Skin epidermis (tissue), 12 donors: Measurements from ENCODE around the gene VSIG2.
A peak's percentile ranks its signal among the peaks of the same experiment; 100 is the strongest.

Experiments used
- H3K27ac ChIP-seq, 21 experiments: fragments of 200-600 bp; sonication (generic) in 11 of 21; one replicate each; pipeline ENCODE4 v1.5.0; 2020; ENCODE audit warnings: mild to moderate bottlenecking in 3 of 21, inconsistent platforms in 2 of 21, moderate library complexity in 2 of 21
- H3K4me3 ChIP-seq, 7 experiments: fragments of 200-600 bp; sonication (generic) in 2 of 7; one replicate each; pipeline ENCODE4 v1.5.0; 2020; ENCODE audit warnings: inconsistent platforms in 2 of 7, mild to moderate bottlenecking in 2 of 7, moderate library complexity in 1 of 7

VSIG2 gene

DNA sequence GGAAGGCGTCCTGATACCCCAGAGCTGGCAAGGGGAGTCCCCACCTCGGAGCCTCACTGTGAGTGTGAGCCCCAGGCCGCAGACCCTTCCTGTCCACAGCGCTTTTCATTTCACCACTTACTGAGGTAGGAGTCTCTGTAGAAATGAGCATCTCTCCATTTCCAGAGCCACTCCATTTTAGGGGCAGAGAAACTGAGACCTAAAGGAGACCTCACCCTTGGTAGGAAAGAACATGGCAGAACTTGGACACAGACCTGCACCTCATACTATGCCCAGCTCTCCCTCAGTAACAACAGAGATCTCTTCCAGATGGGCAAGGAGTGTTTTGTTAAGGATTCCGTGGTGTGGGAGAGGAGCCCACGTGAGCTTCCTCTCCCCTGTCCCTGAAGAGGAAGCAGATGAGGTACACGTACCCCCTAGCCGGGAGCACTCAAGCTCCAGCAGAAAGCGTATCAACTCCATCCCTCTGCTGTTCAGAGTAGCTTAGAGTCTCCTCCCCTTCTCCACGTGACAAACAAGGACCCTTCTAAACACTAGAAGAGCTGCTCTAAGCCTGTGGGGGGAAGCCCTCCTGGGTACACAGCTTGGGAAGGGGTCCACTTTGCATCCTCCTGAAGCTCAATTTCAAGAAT lies 532 bp upstream of the VSIG2 start:
- Histone ChIP-seq H3K27ac (no peak overlapping the region), H3K4me3 (no peak overlapping the region)

DNA sequence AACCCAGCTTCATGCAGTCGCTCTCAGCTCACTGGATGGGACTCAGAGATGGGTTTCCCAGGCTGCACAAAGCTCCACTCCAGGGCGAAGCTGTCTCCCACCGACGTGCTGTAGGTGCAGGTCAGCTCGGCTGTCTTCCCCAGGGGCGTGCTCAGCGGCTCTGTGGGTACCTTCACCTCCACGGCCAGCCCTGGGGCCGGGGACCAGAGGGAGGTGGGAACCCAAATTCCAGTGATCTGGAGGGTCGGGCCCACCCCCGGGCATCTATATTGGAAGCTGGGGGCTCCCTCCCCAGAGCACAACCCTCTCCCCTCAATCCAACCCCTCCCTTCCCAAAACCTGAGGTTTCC lies 689 bp downstream of the VSIG2 start:
- Histone ChIP-seq H3K4me3 (no peak overlapping the region), H3K27ac (peak overlapping the region in 1 of 21 experiments; percentile 14)

DNA sequence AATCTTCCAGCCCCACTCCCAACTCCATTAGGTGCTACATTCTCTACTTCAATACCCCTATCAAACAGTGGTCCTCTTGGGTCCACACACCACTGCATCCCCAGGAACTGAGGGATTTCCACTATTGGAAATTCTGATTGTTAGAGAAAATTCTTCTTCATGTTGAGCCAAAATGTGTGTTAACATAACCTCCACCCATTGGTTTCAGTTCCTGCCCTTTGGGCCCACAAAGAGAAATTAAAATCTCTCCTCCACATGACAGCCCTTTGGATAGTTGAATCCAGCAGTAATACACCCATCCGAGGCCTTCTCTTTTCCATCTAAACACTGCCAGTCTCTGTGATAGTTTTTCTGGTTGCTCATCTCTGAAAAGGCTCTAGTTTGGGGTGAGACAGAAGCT lies 2.1 kb downstream of the VSIG2 start:
- Histone ChIP-seq H3K27ac (no peak overlapping the region), H3K4me3 (no peak overlapping the region)

DNA sequence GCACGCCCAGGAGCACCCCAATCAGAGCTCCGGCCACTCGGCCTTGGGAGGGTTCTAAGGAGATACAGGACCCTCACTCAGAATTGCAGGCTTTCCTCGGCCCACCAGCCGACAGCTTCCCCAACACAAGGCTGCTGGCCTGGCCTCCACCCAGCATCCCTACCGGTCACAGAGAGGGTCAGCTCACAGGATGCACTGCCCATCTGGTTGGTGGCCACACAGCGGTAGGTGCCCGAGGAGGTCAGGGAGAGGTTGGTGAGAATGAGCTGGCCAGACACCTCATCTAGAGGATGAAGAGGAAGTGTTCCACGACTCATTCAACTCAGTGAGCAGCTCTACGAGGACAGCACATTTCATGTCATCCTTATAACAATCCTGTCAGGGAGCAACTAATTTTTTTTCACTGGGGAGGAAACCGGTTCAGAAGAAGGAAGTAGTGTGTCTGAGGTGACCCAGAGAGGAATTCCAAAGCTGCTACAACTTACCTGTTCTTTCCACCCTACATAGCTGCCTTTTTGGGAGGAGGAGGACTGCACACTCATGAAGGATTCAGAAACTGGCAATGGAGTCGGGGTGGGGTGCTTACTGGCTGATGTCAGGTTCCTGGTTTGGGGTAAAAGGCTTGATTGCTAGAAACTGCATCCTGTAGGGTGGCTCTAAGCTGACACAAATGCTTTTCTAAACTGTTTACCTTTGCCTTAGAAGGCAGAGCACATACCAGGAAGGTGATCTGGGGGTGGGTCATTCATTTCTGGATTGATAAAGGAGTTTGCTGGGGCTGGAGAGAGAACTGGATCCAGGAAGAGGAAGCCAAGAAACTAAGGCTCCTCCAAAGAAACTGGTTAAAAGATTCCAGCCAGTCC lies 3.3 kb downstream of the VSIG2 start:
- H3K4me3 ChIP-seq, result no peak overlapping the region
- peak overlapping the region in 2 of 21 experiments; percentile 21 to 42 for H3K27ac ChIP-seq

DNA sequence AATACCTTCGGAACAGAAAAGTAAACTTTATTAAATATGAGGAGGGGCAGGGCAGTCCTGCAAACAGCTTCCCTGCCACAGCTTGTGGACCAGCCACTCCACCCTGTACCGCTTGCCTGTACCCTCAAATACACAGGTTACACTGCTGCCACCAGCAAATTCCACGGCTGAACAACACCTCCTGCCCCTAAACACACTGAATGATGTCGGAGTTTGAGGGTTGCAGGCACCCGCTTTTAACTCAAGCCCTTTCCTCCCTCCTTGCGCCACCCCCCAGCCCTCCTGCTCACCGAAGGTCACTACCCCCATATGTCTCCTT lies 4.0 kb downstream of the VSIG2 start:
- H3K4me3 ChIP-seq, result no peak overlapping the region
- peak overlapping the region in 1 of 21 experiments; percentile 42 for H3K27ac ChIP-seq

DNA sequence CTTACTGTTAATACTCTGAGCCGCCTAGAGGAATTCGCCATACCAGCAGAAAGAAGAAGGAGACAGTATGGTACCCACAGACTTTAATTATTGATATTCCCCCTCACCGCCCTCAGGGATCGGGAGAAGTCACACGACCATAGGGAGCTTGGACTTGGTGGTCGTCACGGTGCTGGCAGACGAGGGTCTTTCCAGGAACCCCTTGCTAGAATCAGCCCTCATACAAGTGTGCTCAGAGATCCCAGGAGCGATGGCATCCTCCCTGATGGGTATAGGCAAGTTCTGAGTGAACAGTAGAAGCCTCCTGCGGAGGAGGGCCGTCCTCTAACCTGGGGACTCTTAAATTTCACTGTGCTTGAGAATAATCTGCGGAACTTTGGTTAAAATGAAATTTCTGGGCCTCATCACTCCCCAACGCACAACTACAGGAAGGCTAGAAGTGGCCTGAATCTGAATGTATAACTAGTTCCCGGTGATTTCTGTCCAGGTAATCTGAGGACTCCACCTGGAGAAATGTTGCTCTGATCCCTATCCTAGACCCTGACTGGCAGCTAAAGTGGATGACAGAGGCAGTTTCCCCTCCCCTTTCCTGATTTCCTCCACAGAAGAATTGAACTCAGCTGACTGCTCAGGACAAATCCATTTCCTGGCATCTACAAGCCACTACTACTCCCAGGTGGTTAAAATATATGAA lies 4.5 kb downstream of the VSIG2 start:
- peak overlapping the region in 1 of 21 experiments; percentile 30 for H3K27ac ChIP-seq
- H3K4me3 ChIP-seq, result no peak overlapping the region

DNA sequence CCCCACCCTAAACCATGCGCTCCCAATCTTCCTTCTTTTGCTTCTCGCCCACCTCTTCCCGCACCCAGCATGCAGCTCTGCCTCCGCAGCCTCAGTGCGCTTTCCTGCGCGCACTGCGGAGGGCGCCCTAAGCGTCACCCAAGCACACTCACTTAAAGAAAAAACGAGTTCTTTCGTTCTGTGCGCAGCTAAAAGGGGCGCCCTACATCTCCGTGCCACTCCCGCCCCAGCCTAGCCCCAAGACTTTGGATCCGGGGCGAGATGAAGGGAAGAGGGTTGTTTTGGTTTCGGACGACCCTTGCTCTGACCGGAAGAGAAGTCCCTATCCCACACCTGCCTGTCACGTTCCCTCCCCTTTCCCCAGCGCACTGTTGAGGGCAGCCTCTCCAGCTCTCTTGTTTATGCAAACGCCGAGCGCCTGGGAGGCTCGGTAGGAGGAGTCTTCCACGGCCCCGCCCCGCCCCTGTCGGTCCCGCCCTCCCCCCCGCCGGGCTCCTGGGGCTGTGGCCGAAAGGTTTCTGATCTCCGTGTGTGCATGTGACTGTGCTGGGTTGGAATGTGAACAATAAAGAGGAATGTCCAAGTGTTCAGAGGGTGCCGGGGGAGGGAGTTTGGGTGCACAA lies 5.3 kb downstream of the VSIG2 start:
- peak overlapping the region in 16 of 21 experiments; percentile 2 to 81 (median 50) for H3K27ac ChIP-seq
- H3K4me3 ChIP-seq, result peak overlapping the region; percentile 35 to 47 (median 40)

DNA sequence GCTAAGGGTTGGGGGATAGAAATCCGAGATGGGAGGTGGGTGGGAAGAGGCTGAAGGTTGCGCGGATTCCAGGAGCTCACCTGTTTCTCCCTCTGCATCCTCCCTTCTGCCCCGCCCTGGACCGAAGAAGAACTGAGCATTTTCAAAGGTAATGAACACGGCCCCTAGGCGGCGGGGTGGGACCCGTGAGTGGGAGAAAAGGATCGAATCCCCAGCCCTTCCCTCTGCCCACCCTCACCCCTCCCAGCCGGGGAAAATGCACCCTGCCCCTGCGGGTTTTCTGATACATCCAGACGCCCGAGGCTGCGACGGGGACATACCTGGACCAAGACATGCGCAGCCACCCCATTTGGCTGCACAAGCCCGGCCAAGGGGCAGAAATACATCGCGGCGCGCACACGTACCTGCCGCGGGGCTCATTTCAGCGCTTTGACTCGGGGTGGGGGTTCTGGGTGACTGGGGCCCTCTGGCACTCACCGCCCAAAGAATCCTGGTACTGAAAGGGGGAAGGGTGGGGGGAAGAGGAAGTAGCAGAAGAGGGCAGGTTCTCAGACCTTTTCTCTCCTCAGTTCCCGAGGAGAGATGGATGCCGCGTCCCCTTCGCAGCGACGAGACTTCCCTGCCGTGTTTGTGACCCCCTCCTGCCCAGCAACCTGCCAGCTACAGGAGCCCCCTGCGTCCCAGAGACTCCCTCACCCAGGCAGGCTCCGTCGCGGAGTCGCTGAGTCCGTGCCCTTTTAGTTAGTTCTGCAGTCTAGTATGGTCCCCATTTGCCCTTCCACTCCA lies 6.0 kb downstream of the VSIG2 start:
- Histone ChIP-seq H3K27ac (peak overlapping the region in 16 of 21 experiments; percentile 2 to 81 (median 50)), H3K4me3 (peak overlapping the region; percentile 35 to 47 (median 40))

DNA sequence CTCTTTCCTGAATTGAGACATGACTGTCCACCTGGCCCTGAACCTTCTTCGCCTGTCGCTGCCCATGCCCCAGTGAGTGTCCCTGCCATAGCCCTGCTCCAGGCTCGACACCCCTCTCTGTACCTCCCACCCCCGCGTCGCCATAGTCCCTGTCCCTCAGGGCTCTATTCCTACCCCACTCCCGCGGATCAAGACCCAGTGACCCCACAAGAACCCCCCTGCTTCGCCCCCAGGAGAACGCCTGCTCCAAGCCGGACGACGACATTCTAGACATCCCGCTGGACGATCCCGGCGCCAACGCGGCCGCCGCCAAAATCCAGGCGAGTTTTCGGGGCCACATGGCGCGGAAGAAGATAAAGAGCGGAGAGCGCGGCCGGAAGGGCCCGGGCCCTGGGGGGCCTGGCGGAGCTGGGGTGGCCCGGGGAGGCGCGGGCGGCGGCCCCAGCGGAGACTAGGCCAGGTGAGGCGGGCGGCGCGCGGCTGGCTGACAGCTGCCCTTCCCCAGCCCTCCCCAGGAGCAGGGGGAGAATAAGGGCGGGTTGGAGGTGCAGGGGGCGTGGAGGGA lies 6.7 kb downstream of the VSIG2 start:
- no peak overlapping the region for H3K27ac ChIP-seq
- peak overlapping the region in 4 of 7 experiments; percentile 38 to 47 (median 42) for H3K4me3 ChIP-seq

DNA sequence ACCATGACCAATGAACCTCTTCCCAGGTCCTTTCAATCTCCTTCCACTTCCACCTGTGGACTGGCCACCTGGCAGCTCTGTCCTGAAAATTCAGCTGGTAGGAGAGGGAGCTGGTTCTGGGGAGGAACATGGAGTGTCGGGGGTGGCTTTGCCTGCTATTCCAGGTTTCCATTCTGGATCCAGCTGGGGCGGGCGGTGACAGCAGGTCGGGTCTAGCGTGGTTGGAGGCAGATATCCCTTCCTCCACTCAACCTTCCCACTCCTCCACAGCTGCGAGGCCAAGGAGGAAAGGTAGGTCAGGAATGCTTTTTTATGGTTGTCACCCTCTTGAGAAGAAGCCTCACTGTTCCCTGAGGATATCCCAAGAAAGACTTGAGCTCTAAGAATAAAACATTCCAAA lies 9.0 kb downstream of the VSIG2 start:
- H3K4me3 ChIP-seq, result no peak overlapping the region
- H3K27ac ChIP-seq, result no peak overlapping the region

DNA sequence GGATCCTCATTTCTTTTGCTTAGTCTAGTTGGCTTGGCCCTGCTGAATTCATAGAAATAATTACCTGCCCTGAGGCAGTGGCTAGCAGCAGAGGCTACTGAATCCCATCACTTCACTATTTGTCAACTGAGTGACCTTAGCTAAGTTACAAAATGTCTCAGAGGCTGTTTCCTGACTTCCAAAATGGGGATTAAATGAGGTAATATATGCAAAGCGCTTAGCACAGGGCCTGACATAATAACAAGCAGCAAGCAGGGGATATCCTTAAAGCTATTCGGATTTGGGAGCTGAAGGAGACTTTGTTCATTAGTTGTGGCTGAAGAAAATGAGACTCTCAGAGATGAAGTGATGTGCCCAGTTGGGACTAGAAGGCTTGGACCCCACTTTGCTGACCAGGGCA lies 9.5 kb downstream of the VSIG2 start:
- no peak overlapping the region for H3K4me3 ChIP-seq
- H3K27ac ChIP-seq, result no peak overlapping the region

DNA sequence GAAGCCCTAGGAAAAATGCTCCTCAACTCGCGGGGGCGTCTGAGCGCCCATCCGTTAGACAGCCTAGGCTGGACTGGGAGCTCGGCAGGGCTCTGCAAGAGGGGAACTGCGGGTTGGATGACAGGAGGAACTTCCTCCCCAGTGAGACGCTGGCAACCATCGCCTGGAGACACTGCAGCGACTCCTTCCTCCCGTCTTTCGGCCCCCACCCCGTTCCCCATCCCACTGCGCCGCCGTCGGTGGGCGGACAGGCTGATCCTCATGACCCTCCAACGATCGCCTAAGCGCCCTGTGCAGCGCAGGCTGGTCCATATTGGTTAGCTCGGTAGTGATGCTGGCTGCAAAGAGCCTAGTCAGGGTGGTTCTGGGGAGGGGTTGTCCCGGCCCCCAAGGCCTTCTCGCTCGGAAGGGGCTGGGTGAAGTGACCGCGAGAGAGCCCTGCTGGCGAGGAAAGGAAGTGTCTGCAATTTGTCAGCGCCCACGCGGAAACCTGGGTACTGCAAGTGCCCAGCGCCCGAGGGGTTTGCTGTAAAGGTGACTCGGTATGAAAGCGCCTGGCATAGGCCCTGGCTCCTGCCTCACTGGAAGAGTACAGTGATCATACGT lies 11.7 kb downstream of the VSIG2 start:
- Histone ChIP-seq H3K4me3 (peak overlapping the region; percentile 28 to 54 (median 49)), H3K27ac (no peak overlapping the region)

DNA sequence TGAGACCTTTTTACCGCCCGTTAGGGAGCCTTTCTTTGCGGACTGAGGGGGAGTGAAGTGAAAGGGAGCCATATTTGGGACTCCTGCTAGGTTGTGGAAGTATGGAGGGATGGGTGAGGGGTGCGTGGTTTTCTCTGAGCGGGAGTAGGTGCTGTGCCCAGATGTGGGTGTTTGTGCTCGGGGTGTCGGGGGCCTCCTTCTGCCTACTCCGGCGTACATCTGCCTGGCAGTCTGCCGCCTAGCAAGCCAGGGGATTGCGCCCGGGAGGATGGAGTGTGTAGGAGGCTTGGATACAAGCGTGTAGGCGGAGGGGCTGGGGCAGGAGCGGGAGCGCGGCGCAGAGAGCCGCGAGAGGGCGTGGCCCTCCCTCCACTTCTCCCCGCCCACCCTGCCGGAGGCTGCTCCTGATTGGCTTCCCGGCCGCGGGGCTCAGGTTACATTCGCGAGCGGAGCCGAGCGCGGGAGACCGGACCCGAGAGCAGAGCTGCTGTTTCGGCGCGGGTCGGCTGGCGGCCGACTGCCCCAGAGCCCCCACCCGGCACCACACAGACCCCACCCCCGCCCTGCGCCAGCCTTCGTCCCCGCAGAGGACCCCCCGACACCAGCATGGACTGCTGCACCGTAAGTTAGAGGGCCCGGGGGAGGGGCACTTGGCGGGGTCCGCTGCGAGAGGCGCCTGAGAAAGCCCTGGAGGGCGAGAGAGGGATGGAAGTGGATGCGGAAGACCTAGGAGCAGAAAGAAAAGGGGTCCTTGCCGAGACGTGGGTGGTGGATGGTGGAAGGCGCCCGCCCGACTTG lies 12.4 kb downstream of the VSIG2 start, which contains the start of gene NRGN:
Gene NRGN (plus strand): TSS at position 464 of the 798 bp plus-strand sequence. CDS start 143 bp downstream, at position 607.
- Histone ChIP-seq H3K27ac (peak within 1 kb of the TSS in 1 of 21 experiments; percentile 9), H3K4me3 (peak within 1 kb of the TSS; percentile 28 to 54 (median 49))

DNA sequence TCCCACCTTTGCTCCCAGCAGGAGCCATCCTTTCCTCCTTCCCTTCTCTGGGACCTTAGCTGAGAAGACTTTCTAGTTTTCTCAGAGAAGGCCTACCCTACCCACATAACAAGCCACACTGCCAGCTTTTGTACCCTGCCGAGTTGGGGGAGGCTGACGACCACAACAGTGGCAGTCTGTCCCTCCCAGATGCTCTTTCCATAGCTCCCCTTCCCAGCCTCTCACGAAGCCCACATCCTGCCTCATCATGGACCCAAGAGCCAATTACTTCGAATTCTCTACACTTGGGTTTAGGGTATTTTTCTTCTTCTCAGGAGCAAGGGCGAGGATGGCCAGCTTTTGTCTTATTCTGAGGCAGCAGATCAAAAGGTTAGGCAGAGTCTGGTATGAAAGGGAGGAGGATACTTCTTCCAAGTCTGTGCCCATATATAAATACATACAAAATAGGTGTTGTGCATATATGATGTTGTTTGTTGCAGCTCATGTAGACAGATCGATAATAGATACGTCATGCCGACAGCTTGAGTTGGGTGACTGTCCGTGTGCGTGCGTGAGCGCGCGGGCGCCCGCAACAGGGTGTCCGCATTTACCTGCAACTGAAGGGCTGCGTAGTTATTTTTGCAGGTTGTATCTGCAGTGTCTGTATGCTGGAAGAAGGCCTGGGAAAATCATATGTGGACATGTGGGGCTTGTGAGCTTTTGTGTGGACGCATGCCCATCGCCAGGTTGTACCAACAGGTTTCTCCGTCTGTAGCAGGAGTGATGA lies 13.2 kb downstream of the VSIG2 start:
- Histone ChIP-seq H3K4me3 (peak overlapping the region in 1 of 7 experiments; percentile 48), H3K27ac (no peak overlapping the region)

DNA sequence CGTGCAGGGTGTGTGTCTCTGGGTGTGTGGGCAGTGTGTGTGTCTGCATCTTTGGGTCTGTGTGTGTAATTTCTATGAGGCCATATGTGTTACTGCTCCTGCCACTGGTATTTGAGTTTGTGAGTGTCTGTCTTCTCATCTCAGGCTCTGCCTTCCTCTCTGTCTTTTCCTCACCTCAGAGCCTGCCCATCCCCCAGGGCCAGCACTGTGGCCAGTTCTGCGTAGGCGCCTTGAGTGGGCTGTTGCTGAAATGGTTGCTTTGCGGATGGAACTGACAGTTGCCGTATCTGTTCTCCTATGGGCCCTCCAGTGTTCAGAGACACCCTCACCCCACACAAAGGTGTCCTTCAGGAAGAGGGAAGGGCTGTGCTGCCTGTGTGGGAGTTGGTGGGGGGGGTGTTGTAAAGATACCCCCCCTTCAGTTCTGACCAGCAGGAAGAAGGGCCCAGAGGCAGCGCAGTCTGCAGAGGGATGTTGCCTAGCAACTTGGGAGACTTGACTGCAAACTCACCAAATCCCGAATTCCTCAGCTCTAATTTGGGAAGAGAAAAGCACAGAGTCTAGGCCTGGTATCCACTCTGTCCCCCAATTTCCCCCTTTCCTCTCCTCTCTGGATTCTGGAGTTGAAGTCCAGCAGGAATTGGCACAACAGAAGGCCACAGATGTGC lies 14.3 kb downstream of the VSIG2 start:
- H3K27ac ChIP-seq, result no peak overlapping the region
- no peak overlapping the region for H3K4me3 ChIP-seq

DNA sequence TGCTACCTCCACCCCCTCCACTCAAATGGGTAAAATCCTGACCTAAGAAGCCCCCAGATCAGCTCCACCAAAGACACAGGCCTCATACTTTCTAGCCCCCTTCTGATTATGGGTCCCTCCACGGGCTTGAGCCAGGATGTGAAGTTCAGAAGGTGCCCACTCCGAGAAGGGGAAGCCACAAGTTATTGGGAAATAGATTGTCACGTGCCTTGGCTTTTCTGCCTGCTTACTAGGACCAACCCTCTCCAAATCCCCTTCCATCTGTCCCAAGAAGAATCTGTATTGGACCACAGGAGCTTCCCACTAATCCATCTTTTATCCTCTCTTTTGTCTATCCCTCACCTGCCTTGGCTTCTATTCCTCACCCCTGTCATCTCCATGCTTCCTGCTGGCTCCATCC lies 15.3 kb downstream of the VSIG2 start:
- H3K4me3 ChIP-seq, result no peak overlapping the region
- no peak overlapping the region for H3K27ac ChIP-seq

DNA sequence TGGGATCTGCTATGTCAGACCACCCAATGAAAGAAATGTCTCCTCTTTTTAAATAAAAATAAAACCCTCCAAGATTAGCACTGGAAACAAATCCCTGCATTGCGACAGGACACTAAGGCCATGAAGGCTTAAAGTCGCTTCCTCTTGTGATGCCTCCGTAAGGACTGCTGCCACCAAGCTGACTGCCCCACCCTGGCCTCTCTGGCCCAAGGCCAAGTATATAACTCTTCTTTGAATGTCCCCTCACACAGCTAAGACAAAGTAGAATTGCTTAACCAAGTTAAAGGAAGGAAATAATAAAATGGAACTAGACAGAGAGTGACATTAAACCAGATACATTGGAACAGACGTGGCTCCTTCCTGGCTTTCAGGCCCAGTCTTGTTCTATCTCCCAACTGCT lies 19.8 kb downstream of the VSIG2 start:
- Histone ChIP-seq H3K27ac (no peak overlapping the region), H3K4me3 (no peak overlapping the region)
